K562 (cell line): ENCODE data around the gene SLC35B4. TPM values are rescaled to one million over a fixed set of nuclear protein-coding genes. Genes with fewer than 3 reads are reported as not detected.

Experiments
- ATAC-seq: fragments of 200-7000 bp; cut with Tn5 transposase; 3 replicates; pipeline ENCODE4 v1.9.1; 2020; ENCODE audit warnings: moderate library complexity
- BruUV-seq: library from RNA; stranded (reverse); fragments of 400-500 nt; replicated peaks from 2 replicates; lab custom pipeline; 2021; lab: Mats Ljungman, UMichigan
- CTCF ChIA-PET: fragments of 300-600 bp; formaldehyde crosslinking; extraction: SDS; loops from one replicate; lab custom pipeline; 2021; ENCODE audit warnings: low intra/inter-chr PET ratio; lab: Yijun Ruan, JAX
- POLR2A ChIA-PET: fragments of 300-600, 350-650 bp; sonication (Branson Sonifier 250); formaldehyde crosslinking; extraction: SDS; loops from one replicate; lab custom pipeline; 2021; ENCODE audit warnings: antibody characterized with exemption, inconsistent platforms; lab: Yijun Ruan, JAX
- DNase-seq, 4 experiments: peaks; one replicate each; pipeline versions ENCODE4 v3.0.0 to v3.0.0-alpha.2; 2011 to 2018; ENCODE audit warnings: low spot score in 3 of 4, mixed read lengths in 3 of 4; ENCODE audit errors: extremely low read depth in 1 of 4
- FAIRE-seq: peaks from 2 replicates; lab custom pipeline; 2011; peaks lifted over from hg19 to GRCh38; lab: Jason Lieb, UNC
- H2AFZ ChIP-seq: 2 replicates; pipeline ENCODE4 v1.6.0; 2011; ENCODE audit warnings: low read depth, low read length, control low read depth, inconsistent platforms
- H3K27ac ChIP-seq: fragments of 200-600 bp; 3 replicates; pipeline ENCODE4 v1.8.0; 2011; ENCODE audit warnings: low read depth, mild to moderate bottlenecking, control low read depth, inconsistent platforms, low read length, moderate library complexity, mixed read lengths; ENCODE audit errors: extremely low read depth
- H3K27me3 ChIP-seq, 2 experiments: fragments of 300-600 bp in 1 of 2; 2 replicates in 1 of 2; 3 replicates in 1 of 2; pipeline versions ENCODE4 v1.6.0 to v1.8.0; 2011; ENCODE audit warnings: inconsistent platforms in 2 of 2, low read length in 2 of 2, mild to moderate bottlenecking in 1 of 2, mixed read lengths in 1 of 2, moderate library complexity in 1 of 2; ENCODE audit not compliant: control insufficient read depth in 2 of 2, insufficient read depth in 2 of 2
- H3K36me3 ChIP-seq: fragments of 300-600 bp; 3 replicates; pipeline ENCODE4 v1.8.0; 2011; ENCODE audit warnings: mild to moderate bottlenecking, low read length, inconsistent platforms; ENCODE audit not compliant: control insufficient read depth, insufficient read depth
- H3K4me1 ChIP-seq, 2 experiments: fragments of 200-600 bp in 1 of 2; replicated peaks in 1 of 2; 2 replicates in 1 of 2; 3 replicates in 1 of 2; pipeline versions ENCODE4 v1.5.1 to v1.8.0; 2011; ENCODE audit warnings: inconsistent platforms in 2 of 2, low read length in 2 of 2, mild to moderate bottlenecking in 1 of 2, mixed read lengths in 1 of 2, moderate library complexity in 1 of 2; ENCODE audit not compliant: control insufficient read depth in 2 of 2, insufficient read depth in 2 of 2
- H3K4me2 ChIP-seq: 2 replicates; pipeline ENCODE4 v1.6.1; 2011; ENCODE audit warnings: low read length, control low read depth, inconsistent platforms, mixed read lengths; ENCODE audit not compliant: insufficient read depth
- H3K4me3 ChIP-seq: fragments of 200-600 bp; sonication (generic), shearing (Covaris generic); 2 replicates; pipeline ENCODE4 v1.5.1; 2016; ENCODE audit warnings: control low read depth, inconsistent platforms
- H3K79me2 ChIP-seq: fragments of 200-600 bp; 3 replicates; pipeline ENCODE4 v1.8.0; 2011; ENCODE audit warnings: low read length, inconsistent platforms; ENCODE audit not compliant: control insufficient read depth, insufficient read depth
- H3K9ac ChIP-seq, 2 experiments: 2 replicates each; pipeline versions ENCODE4 v1.6.0 to v1.6.1; 2011; ENCODE audit warnings: low read depth in 2 of 2, low read length in 2 of 2, control low read depth in 1 of 2, inconsistent platforms in 1 of 2, mild to moderate bottlenecking in 1 of 2, mixed read lengths in 1 of 2; ENCODE audit not compliant: insufficient read depth in 1 of 2
- H3K9me1 ChIP-seq: one replicate; pipeline ENCODE4 v1.6.0; 2011; ENCODE audit warnings: inconsistent platforms, mild to moderate bottlenecking, low read length, moderate library complexity; ENCODE audit not compliant: control insufficient read depth, insufficient read depth
- H3K9me3 ChIP-seq: replicated peaks from 2 replicates; pipeline ENCODE4 v1.5.1; 2011; ENCODE audit warnings: low read depth, low read length, inconsistent platforms; ENCODE audit not compliant: control insufficient read depth, insufficient read depth
- H4K20me1 ChIP-seq: replicated peaks from 2 replicates; pipeline ENCODE4 v1.6.1; 2011; ENCODE audit warnings: low read length, inconsistent platforms, mixed read lengths; ENCODE audit not compliant: control insufficient read depth, insufficient read depth
- C11orf30 ChIP-seq: fragments of 450-650 bp; IDR thresholded peaks from 2 replicates; pipeline ENCODE4 v1.6.1; 2016; ENCODE audit warnings: low read depth, mild to moderate bottlenecking
- CC2D1A ChIP-seq: fragments of 450-650 bp; IDR thresholded peaks from 2 replicates; pipeline ENCODE4 v1.6.1; 2017; ENCODE audit warnings: mild to moderate bottlenecking
- CSDE1 ChIP-seq, 2 experiments: fragments of 450-650 bp; IDR thresholded peaks; 2 replicates each; pipeline ENCODE4 v1.6.1; 2016; ENCODE audit warnings: mild to moderate bottlenecking in 1 of 2
- HMG20A ChIP-seq: fragments of 450-650 bp; formaldehyde crosslinking; conservative IDR thresholded peaks from 2 replicates; pipeline ENCODE4 v1.4.0; 2020; ENCODE audit warnings: mild to moderate bottlenecking, mixed read lengths
- MAFG ChIP-seq: fragments of 450-650 bp; conservative IDR thresholded peaks from 2 replicates; pipeline ENCODE4 v1.6.1; 2016; ENCODE audit warnings: missing genetic modification characterization, missing compliant biosample characterization
- MEF2D ChIP-seq: conservative IDR thresholded peaks from 2 replicates; pipeline ENCODE4 v1.6.1; 2016; ENCODE audit warnings: low read depth, missing genetic modification characterization, missing compliant biosample characterization
- STAT6 ChIP-seq: sonication (generic); formaldehyde crosslinking; IDR thresholded peaks from 2 replicates; pipeline ENCODE4 v1.8.1; 2023; ENCODE audit warnings: mild to moderate bottlenecking, missing genetic modification reagents
- ZBTB7A ChIP-seq: IDR thresholded peaks from 2 replicates; pipeline ENCODE4 v1.6.1; 2011; ENCODE audit warnings: low read depth, mild to moderate bottlenecking, low read length, moderate library complexity, borderline replicate concordance; ENCODE audit not compliant: control insufficient read depth
- ZNF316 ChIP-seq: fragments of 450-650 bp; IDR thresholded peaks from 2 replicates; pipeline ENCODE4 v1.6.1; 2016
- ZNF740 ChIP-seq, 3 experiments: fragments of 200-800 bp in 1 of 3; sonication (Bioruptor generic) in 1 of 3; sonication (generic) in 1 of 3; formaldehyde crosslinking in 1 of 3; IDR thresholded peaks; 2 replicates each; pipeline versions ENCODE4 v1.6.1 to v1.8.0; 2016 to 2022; ENCODE audit warnings: mild to moderate bottlenecking in 2 of 3, missing compliant biosample characterization in 2 of 3, missing genetic modification characterization in 2 of 3, missing genetic modification reagents in 1 of 3
- WGBS: fragments of 100-300 bp; shearing (Covaris generic); methylation state at CpG from one replicate; pipeline ENCODE4 v1.1.6; 2016; ENCODE audit warnings: low coverage, mixed read lengths; ENCODE audit not compliant: insufficient coverage; ENCODE audit errors: missing lambda C conversion rate; 5-methylcytosine and 5-hydroxymethylcytosine counted together
- in situ Hi-C: fragments of 300-500 bp; cut with MboI; formaldehyde crosslinking; loops from 4 replicates; pipeline ENCODE4 v1.15.0; 2018; ENCODE audit warnings: inconsistent platforms, mixed read lengths
- intact Hi-C: fragments of 100-400 bp; cut with micrococcal nuclease; formaldehyde crosslinking; loops from 2 replicates; pipeline ENCODE4 v1.14.2; 2022
- polyA plus RNA-seq, 8 experiments: library from polyadenylated mRNA; depleted of rRNA in 4 of 8; stranded (reverse) in 5 of 8; unstranded in 3 of 8; fragments of >200 nt; fragmentation: Nextera tagmentation in 2 of 8; fragmentation: Illumina TruSeq in 1 of 8; extraction: Ambion mirVana in 2 of 8; extraction: Trizol in 1 of 8; gene quantifications; 2 replicates each; pipeline versions ENCODE4 v1.2.1 to v1.2.3, GENCODE V29; 2011 to 2014; ENCODE audit warnings: inconsistent platforms in 1 of 8, missing spikeins in 1 of 8
- total RNA-seq, 7 experiments: library from RNA; depleted of rRNA in 6 of 7; stranded (reverse); fragments of >200 nt in 6 of 7; fragmentation: Illumina TruSeq in 2 of 7; extraction: Trizol in 2 of 7; gene quantifications; 2 replicates each; pipeline versions ENCODE4 v1.2.1 to v1.2.3, GENCODE V29; 2011 to 2021; ENCODE audit warnings: low replicate concordance in 1 of 7

The SLC35B4 gene
- total and polyA plus RNA-seq, 9 of the 15 experiments (the other 6 are each of a cell fraction or from before 2014, with no cell fraction given), result 6.1 to 34.9 (median 17.6) TPM

GRCh38 chr7:134279898-134280297, 36.8 kb downstream of the SLC35B4 start:
- Histone ChIP-seq H4K20me1 (no peaks in the 10 kb centered on the region), H3K27me3 (peaks cover 6 to 8% of the 10 kb centered on the region in 2 experiments), H3K9ac (no peak overlapping the region), H2AFZ (no peak overlapping the region), H3K4me3 (no peak overlapping the region), H3K27ac (no peak overlapping the region), H3K9me3 (no peaks in the 10 kb centered on the region), H3K4me2 (no peak overlapping the region), H3K9me1 (no peaks in the 10 kb centered on the region), H3K79me2 (no peaks in the 10 kb centered on the region), H3K4me1 (peaks cover 0 to 6% of the 10 kb centered on the region in 2 experiments; a peak in 2 of 5 replicates), H3K36me3 (no peaks in the 10 kb centered on the region)
- ChIA-PET CTCF (no interaction called here), POLR2A (interaction anchor here (1.3 kb wide), 1 partner anchor 11 kb away, joined by 3 read pairs; no protein-coding TSS in a partner anchor)
- no peak for DNase-seq
- intact Hi-C loops, result no loop called here
- in situ Hi-C loops, result no loop called here
- no peak for ATAC-seq
- no peak for FAIRE-seq
- no TSS peak for BruUV-seq
- TF ChIP-seq MEF2D (tag) (no peak), HMG20A (CRISPR knock-in tag) (no peak), MAFG (tag) (0 out of 2 replicates have a peak, but pooled peaks have one; percentile 27), ZNF316 (peak; percentile 72), C11orf30 (peak; percentile 24; the same call in 1 of the 2 replicates)

- Histone ChIP-seq H3K27me3 (peaks cover 6 to 8% of the 10 kb centered on the region in 2 experiments), H3K9me1 (no peaks in the 10 kb centered on the region), H2AFZ (no peak overlapping the region), H4K20me1 (no peaks in the 10 kb centered on the region), H3K36me3 (no peaks in the 10 kb centered on the region), H3K4me3 (no peak overlapping the region), H3K4me2 (no peak overlapping the region), H3K4me1 (peaks cover 0 to under 1% of the 10 kb centered on the region in 2 experiments; a peak in 1 of 5 replicates), H3K79me2 (no peaks in the 10 kb centered on the region), H3K9me3 (no peaks in the 10 kb centered on the region), H3K27ac (no peak overlapping the region), H3K9ac (no peak overlapping the region)
- in situ Hi-C loops, result no loop called here
- no peak for TF ChIP-seq CC2D1A
- no peak for TF ChIP-seq ZNF740 (CRISPR knock-in tag; IDR thresholded peaks at IDR 0.05)
- TF ChIP-seq ZNF740 (tag; IDR thresholded peaks at IDR 0.05), result no peak
- no peak for TF ChIP-seq STAT6 (CRISPR knock-in tag)
- TF ChIP-seq CSDE1 (IDR thresholded peaks at IDR 0.05), result no peak
- no peak for TF ChIP-seq ZBTB7A
- 4% methylated on average over 3 of the region's 3 CpGs for WGBS
- intact Hi-C loops, result no loop called here
- CTCF ChIA-PET, result no interaction called here
- no peak for FAIRE-seq
- POLR2A ChIA-PET, result interaction anchor here (0.5 to 1.3 kb wide), 2 partner anchors 11 to 12 kb away, joined by 3 read pairs; no protein-coding TSS in a partner anchor
- no peak for DNase-seq
- ATAC-seq, result no peak
- no TSS peak for BruUV-seq
These were observed 37.4 kb downstream of the SLC35B4 start for GRCh38 chr7:134279336-134279735.
